GOT3 (cell line): ENCODE results near the gene VSTM2L.

Source experiments
- DNase-seq: peaks from one replicate; lab custom pipeline; 2025; ENCODE audit warnings: mixed read lengths; lab: John Stamatoyannopoulos, UW

VSTM2L gene

GRCh38 chr20:37878835-37879599 is 23.9 kb upstream of the VSTM2L start:
- no peak for DNase-seq

DNA sequence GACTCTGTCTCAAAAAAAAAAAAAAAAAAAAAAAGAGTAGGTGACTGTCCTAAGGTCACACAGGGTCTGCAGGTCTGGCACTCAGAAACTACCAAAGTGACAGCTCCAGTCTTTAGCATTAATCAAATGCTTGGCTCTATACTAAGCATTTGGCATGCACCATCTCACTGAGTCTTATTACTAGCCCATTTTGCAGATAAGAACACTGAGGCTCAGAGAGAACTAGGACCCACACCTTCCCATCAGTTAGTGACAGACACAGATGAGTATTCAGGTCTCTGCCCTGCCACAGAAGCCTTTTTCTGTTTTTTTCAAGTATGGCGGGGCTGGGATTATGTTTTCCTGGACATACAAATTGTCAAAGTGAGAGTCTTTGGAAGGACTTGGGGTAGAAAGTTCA is 23.1 kb upstream of the VSTM2L start:
- no peak for DNase-seq

DNA sequence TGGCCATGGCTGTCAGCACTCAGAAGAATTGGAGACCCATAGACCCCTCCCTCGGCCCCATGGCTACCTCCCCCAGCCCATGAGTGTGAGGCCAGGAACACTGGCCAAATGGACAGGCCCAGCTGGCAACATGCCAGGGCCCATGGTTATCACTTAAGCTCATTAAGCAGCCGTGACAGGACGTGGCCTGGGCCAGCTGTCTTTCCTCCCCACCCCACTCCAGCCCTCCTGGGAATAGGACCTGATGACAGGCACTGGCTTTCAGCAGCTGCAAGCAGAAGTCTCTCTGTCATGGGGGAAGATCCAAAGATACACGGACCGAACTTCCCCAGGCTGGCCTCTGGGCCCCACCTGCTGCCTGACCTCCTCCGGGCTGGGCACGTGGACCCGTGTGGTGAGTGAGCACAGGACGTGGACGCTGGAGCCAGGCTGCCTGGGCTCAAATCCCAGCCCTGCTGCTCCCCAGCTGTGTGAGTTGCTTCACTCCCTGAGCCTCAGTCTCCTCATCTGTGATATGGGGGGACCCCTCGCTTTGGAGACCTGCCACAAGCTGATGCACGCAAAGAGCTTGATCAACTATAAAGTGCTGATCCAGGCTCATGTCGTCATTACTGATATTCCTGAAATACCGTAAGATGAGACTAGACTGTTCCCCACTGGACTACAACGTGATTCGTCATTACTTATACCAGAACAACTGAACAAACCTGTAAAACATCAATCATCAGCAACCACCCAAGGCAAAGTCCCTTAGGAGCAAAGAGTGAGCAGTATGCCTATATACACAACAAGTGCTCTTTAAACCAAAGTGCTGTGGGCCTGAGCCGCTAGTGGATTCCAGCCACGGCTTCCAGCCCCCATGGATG is 22.0 kb upstream of the VSTM2L start:
- DNase-seq: no peak

DNA sequence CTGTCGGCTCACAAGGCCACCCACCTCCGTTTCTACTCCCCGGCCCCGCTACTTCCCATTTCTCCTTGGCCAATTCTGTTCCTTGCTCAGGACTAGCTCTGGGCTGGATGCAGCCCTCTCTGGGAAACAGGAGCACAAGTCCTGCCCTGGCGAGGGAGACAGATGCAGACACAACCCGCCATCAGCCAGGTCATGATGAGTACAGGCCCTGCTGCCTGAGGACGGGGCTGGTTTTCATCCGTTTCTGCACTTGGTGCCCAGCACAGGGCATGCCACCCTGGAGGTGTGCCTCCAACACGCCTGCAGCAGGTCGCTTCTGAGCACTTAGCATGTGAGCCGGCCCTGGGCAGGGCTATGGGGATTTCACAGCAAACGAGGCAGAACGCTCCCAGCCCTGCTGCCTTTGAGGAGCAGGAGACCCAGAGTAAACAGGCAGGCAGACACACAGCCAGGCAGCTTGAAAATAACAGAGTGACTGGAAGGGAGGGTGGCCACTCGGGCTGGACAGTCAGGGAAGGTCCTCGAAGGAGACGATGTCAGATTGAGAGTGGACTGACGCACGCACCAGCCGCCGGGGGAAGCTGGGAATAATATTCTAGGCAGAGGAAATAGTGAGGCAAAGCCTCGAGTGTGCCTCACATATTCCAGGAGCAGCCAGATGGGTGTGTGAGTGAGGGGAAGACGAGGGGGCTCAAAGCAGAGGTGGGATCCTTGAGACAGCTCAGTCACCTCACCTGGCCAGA is 21.2 kb upstream of the VSTM2L start:
- DNase-seq: no peak

GRCh38 chr20:37882961-37883712 is 19.8 kb upstream of the VSTM2L start:
- no peak for DNase-seq

- DNase-seq: no peak
Observed at GRCh38 chr20:37885042-37885441, 17.9 kb upstream of the VSTM2L start.

GRCh38 chr20:37885593-37886503 is 17.1 kb upstream of the VSTM2L start:
- DNase-seq: no peak

- DNase-seq: no peak
Observed at GRCh38 chr20:37886851-37887297, 16.1 kb upstream of the VSTM2L start.

DNA sequence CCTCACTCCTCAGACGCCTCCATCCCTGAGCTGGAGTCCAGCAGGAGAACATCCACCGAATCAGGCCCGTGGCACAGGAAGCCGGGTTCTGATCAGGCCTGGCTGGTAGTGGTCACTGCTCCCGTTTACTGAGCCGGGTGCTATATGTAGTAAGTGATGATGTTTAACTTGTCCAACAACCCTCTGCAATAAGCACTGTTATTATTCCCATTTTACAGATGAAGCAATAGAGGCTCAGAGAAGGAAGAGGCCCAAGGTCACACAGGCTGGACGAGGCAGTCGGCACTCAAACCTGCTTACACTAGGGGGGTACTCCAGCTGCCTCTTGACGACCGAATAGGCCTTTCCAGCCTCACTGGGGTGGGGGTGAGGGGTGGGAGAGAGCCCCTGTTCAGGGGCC is 14.3 kb upstream of the VSTM2L start:
- no peak for DNase-seq

DNA sequence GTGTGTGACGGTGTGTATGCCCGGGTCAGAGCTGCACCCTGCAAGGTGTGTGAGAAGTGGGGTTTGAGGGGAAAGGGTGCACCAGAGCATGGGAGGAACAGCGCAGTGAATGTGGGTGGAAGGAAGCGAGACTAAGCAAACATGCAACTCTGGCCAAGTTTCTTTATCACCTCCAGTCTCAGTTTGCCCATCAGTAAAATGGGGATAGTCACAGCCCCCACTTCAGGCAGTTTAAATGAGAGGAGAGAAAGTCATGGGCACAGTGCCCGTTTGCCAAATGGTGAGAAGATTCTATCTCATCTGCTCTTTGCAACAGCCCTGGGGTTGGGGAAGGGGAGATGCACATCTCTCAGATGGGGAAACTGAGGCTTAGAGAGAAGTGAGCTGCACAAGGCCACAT is 12.8 kb upstream of the VSTM2L start:
- DNase-seq: no peak

DNA sequence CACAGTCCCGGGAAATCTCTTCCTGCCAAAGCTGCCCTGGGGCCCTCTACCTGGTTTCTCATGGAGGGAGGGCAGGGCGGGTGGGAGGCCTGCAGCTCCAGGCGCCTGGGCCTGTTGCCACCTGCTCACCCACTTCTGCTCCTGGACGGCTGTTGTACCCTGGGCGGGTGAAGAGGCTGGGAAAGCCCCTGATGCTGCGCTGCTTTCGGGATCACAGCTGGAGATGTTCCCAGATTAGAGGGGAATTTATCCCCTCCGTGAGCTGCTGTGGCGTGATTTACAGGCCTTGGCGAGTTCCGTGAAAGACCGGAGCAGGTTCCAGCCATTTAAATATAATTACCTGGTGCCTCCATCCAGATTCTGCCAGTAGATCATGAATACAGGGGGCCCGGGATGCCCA is 12.3 kb upstream of the VSTM2L start:
- no peak for DNase-seq

DNA sequence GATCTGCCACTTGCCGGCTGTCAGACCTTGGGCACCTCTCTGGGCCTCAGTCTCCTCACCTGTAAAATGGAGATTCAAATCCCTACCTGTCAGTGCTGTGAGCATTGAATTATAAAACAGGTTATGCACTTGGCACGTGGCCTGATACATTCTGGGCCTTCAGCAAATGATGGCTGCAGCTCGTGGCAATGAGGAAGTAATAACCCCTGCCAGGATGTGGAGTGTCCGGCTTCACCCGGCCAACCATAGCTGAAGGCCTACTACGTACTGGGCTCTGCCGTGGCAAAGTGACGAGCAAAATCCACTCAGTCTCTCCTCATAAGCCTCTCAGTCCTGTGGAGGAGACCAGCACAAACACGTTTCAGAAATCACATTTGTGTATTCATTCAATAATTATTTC is 10.9 kb upstream of the VSTM2L start:
- no peak for DNase-seq

DNA sequence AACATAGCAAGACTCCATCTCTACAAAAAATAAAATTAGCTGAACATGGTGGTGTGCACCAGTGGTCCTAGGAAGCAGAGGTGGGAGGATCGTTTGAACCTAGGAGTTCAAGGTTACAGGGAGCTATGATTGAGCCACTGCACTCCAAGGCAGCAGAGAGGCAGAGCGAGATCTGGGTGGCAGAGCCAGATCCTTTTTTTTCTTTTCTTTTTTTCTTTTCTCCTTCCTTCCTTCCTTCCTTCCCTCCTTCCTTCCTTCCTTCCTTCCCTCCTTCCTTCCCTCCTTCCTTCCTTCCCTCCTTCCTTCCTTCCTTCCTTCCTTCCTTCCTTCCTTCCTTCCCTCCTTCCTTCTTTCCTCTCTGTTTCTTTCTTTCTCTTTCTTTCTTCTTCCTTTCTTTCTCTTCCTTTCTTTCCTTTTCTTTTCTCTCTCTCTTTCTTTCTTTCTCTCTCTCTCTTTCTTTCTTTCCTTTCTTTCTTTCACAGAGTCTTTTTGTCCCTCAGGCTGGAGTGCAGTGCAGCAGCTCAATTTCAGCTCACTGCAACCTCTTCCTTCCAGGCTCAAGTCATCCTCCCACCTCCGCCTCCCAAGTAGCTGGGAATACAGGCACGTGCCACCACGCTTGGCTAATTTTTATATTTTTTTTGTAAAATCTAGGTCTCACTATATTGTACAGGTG is 9.2 kb upstream of the VSTM2L start:
- DNase-seq: no peak

- DNase-seq: no peak
Observed at GRCh38 chr20:37894454-37894853, 8.5 kb upstream of the VSTM2L start.

DNA sequence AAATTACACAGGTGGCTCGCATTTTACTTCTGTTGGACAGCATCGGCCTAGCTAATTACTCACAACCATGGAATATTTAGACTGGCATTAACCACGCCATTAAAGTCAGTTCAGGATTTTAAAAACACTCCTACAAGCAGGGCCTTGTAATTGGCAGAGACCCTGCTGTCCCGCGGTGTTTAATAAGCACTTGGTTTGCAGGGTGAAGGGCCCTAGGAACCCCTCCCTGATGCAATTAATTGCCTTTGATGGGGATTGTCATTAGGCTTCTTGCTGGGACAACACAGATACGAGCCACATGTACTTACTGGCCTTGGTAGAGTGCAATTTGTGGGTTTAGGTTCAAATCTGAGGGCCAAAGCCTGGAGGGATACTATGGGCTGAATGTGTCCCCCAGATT is 7.8 kb upstream of the VSTM2L start:
- DNase-seq: no peak

DNA sequence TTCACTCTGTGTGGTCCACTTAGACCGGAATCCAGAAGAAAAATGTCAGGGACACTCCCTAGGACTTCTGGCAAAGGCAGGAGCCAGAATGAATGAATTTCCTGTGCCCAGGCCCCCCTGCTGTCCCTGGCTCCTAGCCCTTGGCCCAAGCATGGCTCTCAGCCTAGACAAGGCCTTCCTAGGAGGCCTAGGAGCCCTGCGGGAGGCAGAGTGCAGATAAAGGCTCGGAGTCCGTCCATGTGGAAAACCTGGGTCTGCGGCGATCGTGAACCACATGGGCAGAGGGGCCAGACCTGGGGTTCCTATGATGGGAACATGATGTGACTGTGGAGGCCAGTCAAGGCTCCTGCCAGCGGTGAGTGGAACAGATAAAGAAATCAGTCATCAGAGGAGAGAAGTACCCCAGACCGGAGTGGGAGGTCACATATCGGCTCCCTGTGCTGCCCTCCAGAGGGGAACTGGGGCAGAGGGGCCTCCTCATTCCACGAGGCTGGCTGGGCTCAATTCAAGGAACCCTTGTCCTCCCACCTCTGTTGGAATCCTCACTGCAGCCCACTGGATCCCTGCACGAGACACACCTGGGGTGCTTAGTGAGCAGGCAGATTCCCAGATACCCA is 5.9 kb upstream of the VSTM2L start:
- DNase-seq: no peak

GRCh38 chr20:37898233-37899104 is 4.5 kb upstream of the VSTM2L start:
- DNase-seq: no peak
